GM21367 (cell line): ENCODE data around the gene SLC5A11.
"Not testable (repeated sequence)": the region's sequence is repeated elsewhere in the genome, so short reads cannot be mapped to it uniquely, and the experiment has no call there.

ENCODE experiments used
- ATAC-seq: cut with Tn5 transposase; IDR thresholded peaks from one replicate; pipeline ENCODE4 v1.9.1; 2021; ENCODE audit not compliant: unreplicated experiment

The SLC5A11 gene

GRCh38 chr16:24856871-24857270 is 11.1 kb downstream of the SLC5A11 start:
- ATAC-seq = not testable (repeated sequence)

- ATAC-seq = no peak
These were observed 12.7 kb downstream of the SLC5A11 start for GRCh38 chr16:24858219-24859041.

GRCh38 chr16:24861461-24861860 is 15.7 kb downstream of the SLC5A11 start:
- no peak for ATAC-seq

- ATAC-seq = no peak
These were observed 18.0 kb downstream of the SLC5A11 start for GRCh38 chr16:24863582-24864437.

DNA sequence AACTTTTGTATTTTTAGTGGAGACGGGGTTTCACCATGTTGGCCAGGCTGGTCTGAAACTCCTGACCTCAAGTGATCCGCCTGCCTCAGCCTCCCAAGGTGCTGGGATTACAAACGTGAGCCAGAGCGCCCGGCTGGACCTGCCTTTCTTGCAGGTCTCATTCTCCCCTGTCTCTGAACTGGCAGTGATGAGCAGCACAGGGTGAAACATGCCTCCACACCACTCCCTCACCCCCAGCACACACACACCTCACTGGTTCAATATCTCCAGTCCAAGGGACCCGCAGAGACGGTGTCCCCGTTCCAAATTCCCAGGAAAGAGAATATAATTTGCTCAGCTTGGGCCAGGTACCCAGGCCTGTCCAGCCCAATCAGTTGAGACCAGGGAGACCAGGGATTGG is 23.3 kb downstream of the SLC5A11 start:
- ATAC-seq = no peak

GRCh38 chr16:24871891-24872290 is 26.1 kb downstream of the SLC5A11 start:
- ATAC-seq = no peak

- ATAC-seq = no peak
These were observed 27.3 kb downstream of the SLC5A11 start for GRCh38 chr16:24873028-24873427.

DNA sequence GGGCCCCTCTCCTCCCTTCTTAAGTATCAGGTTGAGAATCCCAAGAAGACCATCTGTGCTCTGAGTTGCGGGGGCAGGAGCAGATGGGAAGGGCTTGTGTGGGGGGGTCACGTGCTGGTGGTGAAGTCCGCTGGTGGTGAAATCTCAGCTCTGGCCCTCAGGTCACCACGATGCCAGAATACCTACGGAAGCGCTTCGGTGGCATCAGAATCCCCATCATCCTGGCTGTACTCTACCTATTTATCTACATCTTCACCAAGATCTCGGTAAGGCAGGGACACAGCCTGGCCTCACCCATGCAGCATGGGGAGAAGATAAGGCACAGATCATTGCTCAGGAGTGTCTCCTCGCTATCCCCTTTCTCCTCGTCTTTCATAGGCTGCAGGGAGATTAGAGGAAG is 29.7 kb downstream of the SLC5A11 start:
- ATAC-seq = no peak

DNA sequence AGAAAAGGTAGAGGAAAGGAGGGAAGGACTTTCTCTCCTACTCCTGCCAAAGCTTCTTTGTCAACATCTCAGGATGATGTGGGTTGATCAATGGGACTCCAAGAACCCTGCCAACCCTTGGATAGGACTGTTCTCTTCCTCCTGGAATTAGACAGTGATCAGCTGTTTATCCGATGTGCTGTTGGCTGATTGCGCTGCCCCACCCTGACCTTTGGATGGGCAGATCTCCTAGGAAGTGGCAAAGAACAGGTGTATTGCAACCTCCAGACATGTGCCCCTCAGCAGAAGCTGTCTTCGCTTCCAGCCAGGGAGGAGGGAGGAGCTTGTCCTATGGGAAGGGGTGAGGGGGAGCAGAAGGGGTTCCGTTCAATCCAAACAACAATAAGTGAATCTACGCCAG is 30.5 kb downstream of the SLC5A11 start:
- no peak for ATAC-seq

DNA sequence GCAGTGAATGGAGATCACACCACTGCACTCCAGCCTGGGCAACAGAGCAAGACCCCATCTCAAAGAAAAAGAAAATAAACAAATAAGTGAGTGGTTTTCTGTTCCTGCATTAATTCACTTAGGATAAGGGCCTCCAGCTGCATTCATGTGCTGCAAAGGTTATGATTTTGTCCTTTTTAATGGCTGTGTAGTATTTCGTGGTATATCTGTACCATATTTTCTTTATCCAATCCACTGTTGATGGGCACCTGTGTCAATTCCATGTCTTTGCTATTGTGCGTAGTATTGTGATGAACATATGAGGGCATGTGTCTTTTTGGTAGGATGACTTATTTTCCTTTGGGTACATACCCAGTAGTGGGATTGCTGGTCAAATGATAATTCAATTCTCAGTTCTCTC is 33.9 kb downstream of the SLC5A11 start:
- ATAC-seq = no peak

DNA sequence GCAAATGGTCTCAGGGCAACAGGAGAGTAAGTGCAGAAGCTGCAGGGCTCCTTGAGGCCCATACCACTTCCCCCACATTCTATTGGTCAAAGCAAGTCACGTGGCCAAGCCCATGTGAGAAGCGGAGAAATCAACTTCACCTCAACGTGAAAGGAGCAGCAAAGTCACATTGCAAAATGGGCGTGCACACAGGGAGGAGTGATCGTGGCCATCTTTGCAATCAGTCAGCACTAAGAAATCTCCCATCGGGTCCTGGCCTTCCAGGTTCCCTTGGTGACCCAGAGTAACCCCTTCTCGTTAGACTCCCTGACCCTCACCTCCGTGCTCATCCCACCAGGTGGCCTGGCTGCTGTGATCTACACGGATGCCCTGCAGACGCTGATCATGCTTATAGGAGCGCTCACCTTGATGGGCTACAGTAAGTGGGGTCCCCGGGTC is 38.0 kb downstream of the SLC5A11 start:
- no peak for ATAC-seq

GRCh38 chr16:24887472-24887871 is 41.7 kb downstream of the SLC5A11 start:
- ATAC-seq = no peak

GRCh38 chr16:24890746-24891145 is 45.0 kb downstream of the SLC5A11 start:
- no peak for ATAC-seq

DNA sequence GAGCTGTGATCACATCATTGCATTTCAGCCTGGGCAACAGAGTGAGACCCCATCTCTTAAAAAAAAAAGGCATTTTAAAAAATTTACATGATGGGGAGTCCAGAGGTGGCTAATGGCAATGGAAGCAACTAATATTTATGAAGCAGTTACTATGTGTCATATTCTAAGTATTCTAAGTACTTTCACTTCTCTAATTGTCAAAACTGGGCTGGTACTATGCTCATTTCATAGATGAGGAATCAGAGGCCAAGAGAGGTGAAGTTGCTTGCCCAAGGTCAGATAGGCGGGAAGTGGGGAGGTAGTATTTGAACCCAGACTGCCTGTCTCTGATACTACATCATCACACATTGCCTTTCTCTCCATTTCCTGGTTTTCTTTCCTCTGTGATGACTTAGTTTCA is 50.7 kb downstream of the SLC5A11 start:
- ATAC-seq = no peak

DNA sequence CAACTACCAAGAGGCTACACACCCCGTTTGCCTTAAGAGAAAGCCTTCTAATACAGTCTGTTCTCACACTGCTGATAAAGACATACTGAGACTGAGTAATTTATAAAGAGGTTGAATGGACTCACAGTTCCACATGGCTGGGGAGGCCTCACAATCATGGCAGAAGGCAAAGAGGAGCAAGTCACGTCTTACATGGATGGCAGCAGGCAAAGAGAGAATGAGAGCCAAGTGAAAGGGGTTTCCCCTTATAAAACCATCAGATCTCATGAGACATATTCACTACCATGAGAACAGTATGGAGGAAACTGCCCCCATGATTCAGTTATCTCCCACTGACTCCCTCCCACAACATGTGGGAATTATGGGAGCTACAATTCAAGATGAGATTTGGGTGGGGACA is 51.8 kb downstream of the SLC5A11 start:
- ATAC-seq = not testable (repeated sequence)

DNA sequence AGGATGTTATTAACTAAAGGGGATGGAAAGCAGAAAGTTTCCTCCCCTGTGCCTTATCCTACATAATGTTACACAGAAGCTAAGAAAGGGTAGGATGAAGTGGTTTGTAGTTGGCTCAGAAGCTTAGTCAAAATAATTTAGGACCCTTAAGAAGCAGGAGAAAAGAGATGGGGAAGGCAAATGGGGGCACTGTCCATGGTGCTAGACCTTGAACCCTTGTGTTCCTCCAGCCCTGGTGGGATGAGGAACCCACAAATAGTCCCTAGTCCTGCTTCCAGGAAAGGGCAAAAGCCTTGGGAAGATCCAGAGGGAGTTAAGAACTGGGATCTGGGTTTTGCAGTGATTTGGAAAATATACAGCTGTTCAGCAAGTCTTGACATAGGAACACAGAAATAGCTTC is 54.5 kb downstream of the SLC5A11 start:
- no peak for ATAC-seq

DNA sequence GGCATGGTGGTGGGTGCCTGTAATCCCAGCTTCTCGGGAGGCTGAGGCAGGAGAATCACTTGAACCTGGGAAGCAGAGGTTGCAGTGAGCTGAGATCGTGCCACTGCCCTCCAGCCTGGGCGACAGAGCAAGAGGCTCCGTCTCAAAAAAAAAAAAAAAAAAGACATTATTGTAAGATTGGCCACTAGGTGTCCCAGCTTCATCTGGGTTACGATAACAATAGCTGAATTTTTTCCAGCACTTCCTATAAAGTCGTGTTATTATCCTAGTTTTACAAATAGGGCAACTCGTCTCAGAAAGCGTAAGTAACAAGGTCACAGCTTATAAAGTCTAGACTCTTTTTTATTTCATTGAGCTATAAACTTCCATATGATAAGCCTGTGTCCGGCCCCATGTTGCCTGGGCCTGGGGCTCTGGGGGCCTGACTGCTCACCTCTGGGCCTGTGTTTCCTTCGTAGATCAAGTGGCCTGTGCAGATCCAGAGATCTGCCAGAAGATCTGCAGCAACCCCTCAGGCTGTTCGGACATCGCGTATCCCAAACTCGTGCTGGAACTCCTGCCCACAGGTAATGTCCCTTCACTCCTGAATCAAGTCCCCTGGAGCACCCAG is 60.5 kb downstream of the SLC5A11 start:
- ATAC-seq = no peak

- ATAC-seq = no peak
These were observed 61.1 kb downstream of the SLC5A11 start for GRCh38 chr16:24906901-24907300.

GRCh38 chr16:24908716-24909115 is 63.0 kb downstream of the SLC5A11 start:
- ATAC-seq = no peak

GRCh38 chr16:24909856-24910255 is 64.1 kb downstream of the SLC5A11 start:
- no peak for ATAC-seq

GRCh38 chr16:24915019-24915418 is 69.3 kb downstream of the SLC5A11 start:
- no peak for ATAC-seq

GRCh38 chr16:24915576-24915975 is 69.8 kb downstream of the SLC5A11 start:
- no peak for ATAC-seq
